Measurements from ENCODE around the gene CMSS1. TPM values are rescaled to one million over a fixed set of nuclear protein-coding genes. Genes with fewer than 3 reads are reported as not detected.

CMSS1 gene
- total RNA-seq, 6 experiments from 2014 or later: 10.1 to 14.6 (median 11.6) TPM

- TF ChIP-seq CTCF (IDR thresholded peaks at IDR 0.05) (peak; percentile 26 to 56 (median 53)), POLR2A (IDR thresholded peaks at IDR 0.05) (no peak)
- Histone ChIP-seq H3K27me3 (no peaks in the 10 kb centered on the region), H3K4me3 (no peak overlapping the region), H3K27ac (no peak overlapping the region), H3K36me3 (no peaks in the 10 kb centered on the region), H3K4me1 (no peaks in the 10 kb centered on the region), H3K9me3 (no peaks in the 10 kb centered on the region)
- ATAC-seq (peak; percentile 87 to 95 (median 91)), DNase-seq (no peak)
- intact Hi-C loops (cut with DNase I): no loop called here
- WGBS (ENCODE audit: insufficient coverage, low coverage, low lambda C conversion rate, missing lambda C conversion rate): 13% methylated on average over 3 of the region's 3 CpGs
Observed at GRCh38 chr3:99789011-99789721, 28.5 kb upstream of the CMSS1 start.

GRCh38 chr3:99794485-99794884 lies 23.2 kb upstream of the CMSS1 start:
- no peaks in the 10 kb centered on the region for H3K4me1 ChIP-seq
- H3K36me3 ChIP-seq: no peaks in the 10 kb centered on the region
- H3K27ac ChIP-seq: no peak overlapping the region
- WGBS (ENCODE audit: insufficient coverage, low coverage, low lambda C conversion rate, missing lambda C conversion rate): no CpG with 5 or more reads among the region's 8 CpGs
- DNase-seq: no peak
- no peak overlapping the region for H3K4me3 ChIP-seq
- peak in 1 of 4 donors; percentile 17 for ATAC-seq
- H3K9me3 ChIP-seq: no peaks in the 10 kb centered on the region
- no peak for TF ChIP-seq CTCF (IDR thresholded peaks at IDR 0.05)
- no peak for TF ChIP-seq POLR2A (IDR thresholded peaks at IDR 0.05)
- intact Hi-C loops (cut with DNase I): no loop called here
- no peaks in the 10 kb centered on the region for H3K27me3 ChIP-seq

- H3K36me3 ChIP-seq: no peaks in the 10 kb centered on the region
- TF ChIP-seq CTCF (IDR thresholded peaks at IDR 0.05) (no peak), POLR2A (IDR thresholded peaks at IDR 0.05) (no peak)
- H3K4me1 ChIP-seq: no peaks in the 10 kb centered on the region
- ATAC-seq: no peak
- H3K27ac ChIP-seq: no peak overlapping the region
- H3K4me3 ChIP-seq: no peak overlapping the region
- no peaks in the 10 kb centered on the region for H3K9me3 ChIP-seq
- WGBS (ENCODE audit: insufficient coverage, low coverage, low lambda C conversion rate, missing lambda C conversion rate): no CpG with 5 or more reads among the region's 15 CpGs
- no peak for DNase-seq
- intact Hi-C loops (cut with DNase I): no loop called here
- H3K27me3 ChIP-seq: no peaks in the 10 kb centered on the region
Observed at GRCh38 chr3:99795573-99795972, 22.1 kb upstream of the CMSS1 start.

GRCh38 chr3:99799422-99799821 lies 18.2 kb upstream of the CMSS1 start:
- Histone ChIP-seq H3K9me3 (no peaks in the 10 kb centered on the region), H3K36me3 (no peaks in the 10 kb centered on the region), H3K27ac (no peak overlapping the region), H3K27me3 (no peaks in the 10 kb centered on the region), H3K4me3 (no peak overlapping the region), H3K4me1 (no peaks in the 10 kb centered on the region)
- ATAC-seq (no peak), DNase-seq (no peak)
- 74% methylated on average over 4 of the region's 4 CpGs for WGBS (ENCODE audit: insufficient coverage, low coverage, low lambda C conversion rate, missing lambda C conversion rate)
- TF ChIP-seq POLR2A (IDR thresholded peaks at IDR 0.05) (no peak), CTCF (IDR thresholded peaks at IDR 0.05) (no peak)
- intact Hi-C loops (cut with DNase I): no loop called here

Data from right lobe of liver (tissue), 6 donors.